ENCODE results near the gene UNCX.

GRCh38 chr7:1285556-1286301 is 53.1 kb downstream of the UNCX start:
- TF ChIP-seq REST (IDR thresholded peaks at IDR 0.05; ENCODE audit: low read depth) (no peak), POLR2A (IDR thresholded peaks at IDR 0.05; ENCODE audit: borderline replicate concordance, extremely low read depth, insufficient read depth, insufficient read length) (no peak), CTCF (IDR thresholded peaks at IDR 0.05 in 2 of 3, conservative IDR thresholded peaks at IDR 0.05 in 1 of 3; ENCODE audit: borderline replicate concordance in 1 of 3, insufficient read depth in 1 of 3, low read depth in 2 of 3, low read length in 2 of 3) (no peak), YY1 (IDR thresholded peaks at IDR 0.05; ENCODE audit: extremely low read depth, insufficient replicate concordance, low read depth, low read length) (no peak), POLR2AphosphoS5 (IDR thresholded peaks at IDR 0.05; ENCODE audit: low read depth, low read length) (no peak), CBX3 (IDR thresholded peaks at IDR 0.05; ENCODE audit: low read depth) (no peak), ZNF274 (IDR thresholded peaks at IDR 0.05; ENCODE audit: low read depth, low read length) (no peak), SIN3A (IDR thresholded peaks at IDR 0.05; ENCODE audit: low read depth) (no peak), FOSL1 (IDR thresholded peaks at IDR 0.05; ENCODE audit: low read depth) (no peak)
- TF ChIP-seq, protein P1, sequence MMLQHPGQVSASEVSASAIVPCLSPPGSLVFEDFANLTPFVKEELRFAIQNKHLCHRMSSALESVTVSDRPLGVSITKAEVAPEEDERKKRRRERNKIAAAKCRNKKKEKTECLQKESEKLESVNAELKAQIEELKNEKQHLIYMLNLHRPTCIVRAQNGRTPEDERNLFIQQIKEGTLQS (IDR thresholded peaks at IDR 0.05) = no peak
- TF ChIP-seq, protein P2, sequence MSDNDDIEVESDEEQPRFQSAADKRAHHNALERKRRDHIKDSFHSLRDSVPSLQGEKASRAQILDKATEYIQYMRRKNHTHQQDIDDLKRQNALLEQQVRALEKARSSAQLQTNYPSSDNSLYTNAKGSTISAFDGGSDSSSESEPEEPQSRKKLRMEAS (IDR thresholded peaks at IDR 0.05) = no peak
- TF ChIP-seq, protein P3, sequence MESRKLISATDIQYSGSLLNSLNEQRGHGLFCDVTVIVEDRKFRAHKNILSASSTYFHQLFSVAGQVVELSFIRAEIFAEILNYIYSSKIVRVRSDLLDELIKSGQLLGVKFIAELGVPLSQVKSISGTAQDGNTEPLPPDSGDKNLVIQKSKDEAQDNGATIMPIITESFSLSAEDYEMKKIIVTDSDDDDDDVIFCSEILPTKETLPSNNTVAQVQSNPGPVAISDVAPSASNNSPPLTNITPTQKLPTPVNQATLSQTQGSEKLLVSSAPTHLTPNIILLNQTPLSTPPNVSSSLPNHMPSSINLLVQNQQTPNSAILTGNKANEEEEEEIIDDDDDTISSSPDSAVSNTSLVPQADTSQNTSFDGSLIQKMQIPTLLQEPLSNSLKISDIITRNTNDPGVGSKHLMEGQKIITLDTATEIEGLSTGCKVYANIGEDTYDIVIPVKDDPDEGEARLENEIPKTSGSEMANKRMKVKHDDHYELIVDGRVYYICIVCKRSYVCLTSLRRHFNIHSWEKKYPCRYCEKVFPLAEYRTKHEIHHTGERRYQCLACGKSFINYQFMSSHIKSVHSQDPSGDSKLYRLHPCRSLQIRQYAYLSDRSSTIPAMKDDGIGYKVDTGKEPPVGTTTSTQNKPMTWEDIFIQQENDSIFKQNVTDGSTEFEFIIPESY (IDR thresholded peaks at IDR 0.05; ENCODE audit: extremely low read depth, insufficient replicate concordance, low read length) = no peak

All from HCT116 (cell line).